Sciatic nerve (tissue), 2 donors: ENCODE measurements around the gene FOXQ1. TPM values are rescaled to one million over a fixed set of nuclear protein-coding genes. Genes with fewer than 3 reads are reported as not detected.
"Not testable (repeated sequence)": the region's sequence is repeated elsewhere in the genome, so short reads cannot be mapped to it uniquely, and the experiment has no call there.

Experiments
- ATAC-seq: fragments of 200-7000 bp; cut with Tn5 transposase; one replicate; pipeline ENCODE4 v1.9.1; 2020; ENCODE audit warnings: mild to moderate bottlenecking, moderate library complexity
- DNase-seq: peaks from one replicate; pipeline ENCODE4 v3.0.0-alpha.2; 2020; ENCODE audit warnings: low spot score
- intact Hi-C: fragments of 100-400 bp; cut with DNase I; formaldehyde crosslinking; loops from one replicate; pipeline ENCODE4 v1.14.2; 2022
- total RNA-seq: library from RNA; stranded (reverse); fragmentation: NEBNext Ultra II Directional; extraction: Animal tissue kit (Norgen Biotek cat#: 25700); gene quantifications from one replicate; pipeline ENCODE4 v1.2.1, GENCODE V29; 2021
- donor health status: DM: no; HTN: no; CAD: no.
- donor health status: DM: no; HTN: no; CAD: no.

Gene FOXQ1
- total RNA-seq, 1 donor from 2014 or later = 1.7 TPM

DNA sequence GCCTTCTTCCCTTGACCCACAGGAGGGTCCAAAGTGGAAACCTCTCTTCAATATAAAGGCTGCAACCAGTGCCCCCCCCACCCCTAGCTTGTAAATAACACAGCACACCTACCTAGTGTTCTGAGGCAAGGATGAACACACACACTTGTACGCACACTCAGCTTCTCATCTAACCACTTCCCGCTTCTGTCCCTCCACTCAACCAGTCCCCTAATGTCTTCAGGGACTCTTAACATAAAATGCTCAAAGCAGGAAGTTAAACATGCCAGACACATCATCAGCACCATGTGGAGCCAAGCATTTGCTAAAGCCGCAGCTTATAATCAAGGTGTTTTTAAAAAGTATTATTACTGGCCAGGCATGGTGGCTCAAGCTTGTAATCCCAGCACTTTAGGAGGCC, 35.3 kb downstream of the FOXQ1 start:
- intact Hi-C loops = no loop called here
- no peak for ATAC-seq

DNA sequence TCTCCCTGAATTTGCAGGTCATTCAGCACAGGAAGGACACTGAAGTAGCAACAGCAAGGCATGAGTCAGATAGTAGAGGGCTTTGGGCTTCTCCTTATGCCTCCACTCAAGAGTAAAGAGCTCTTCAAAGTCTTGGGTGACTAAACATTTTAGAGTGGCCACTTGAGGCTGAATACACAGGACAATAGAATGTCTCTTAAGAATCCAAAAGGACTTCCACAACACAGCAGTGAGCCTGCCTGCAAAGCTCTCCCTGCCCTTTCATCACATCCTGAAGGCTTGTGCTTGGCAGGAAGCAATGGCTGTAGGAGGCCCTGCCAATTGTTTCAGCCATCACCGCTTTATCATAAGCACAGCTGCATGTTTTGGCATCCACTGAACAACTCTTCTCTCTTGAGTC, 36.8 kb downstream of the FOXQ1 start:
- no peak for ATAC-seq

More for the DNA sequence above, 35.3 kb downstream of the FOXQ1 start:
- DNase-seq = no peak

DNA sequence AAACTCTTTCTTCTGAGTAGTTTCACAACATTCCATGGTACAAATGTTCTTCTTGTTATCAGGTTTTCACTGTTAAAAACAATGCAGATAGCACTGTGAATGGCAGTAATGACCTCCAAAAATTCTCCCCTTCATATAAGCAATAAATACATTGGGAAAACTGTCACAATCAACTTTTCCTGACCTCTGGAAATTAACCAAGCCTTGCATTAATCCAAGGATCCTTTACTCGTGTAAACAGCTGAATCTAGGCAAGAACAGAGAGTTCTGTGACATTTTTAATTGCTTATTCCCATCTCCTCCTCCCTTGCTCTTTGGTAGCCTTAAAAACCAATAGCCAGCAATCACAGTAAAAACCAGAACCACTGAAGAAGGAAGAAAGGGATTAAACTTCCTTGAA, 37.8 kb downstream of the FOXQ1 start:
- no peak for DNase-seq
- intact Hi-C loops = no loop called here
- ATAC-seq = no peak

More for the DNA sequence above, 36.8 kb downstream of the FOXQ1 start:
- intact Hi-C loops = no loop called here
- DNase-seq = no peak

DNA sequence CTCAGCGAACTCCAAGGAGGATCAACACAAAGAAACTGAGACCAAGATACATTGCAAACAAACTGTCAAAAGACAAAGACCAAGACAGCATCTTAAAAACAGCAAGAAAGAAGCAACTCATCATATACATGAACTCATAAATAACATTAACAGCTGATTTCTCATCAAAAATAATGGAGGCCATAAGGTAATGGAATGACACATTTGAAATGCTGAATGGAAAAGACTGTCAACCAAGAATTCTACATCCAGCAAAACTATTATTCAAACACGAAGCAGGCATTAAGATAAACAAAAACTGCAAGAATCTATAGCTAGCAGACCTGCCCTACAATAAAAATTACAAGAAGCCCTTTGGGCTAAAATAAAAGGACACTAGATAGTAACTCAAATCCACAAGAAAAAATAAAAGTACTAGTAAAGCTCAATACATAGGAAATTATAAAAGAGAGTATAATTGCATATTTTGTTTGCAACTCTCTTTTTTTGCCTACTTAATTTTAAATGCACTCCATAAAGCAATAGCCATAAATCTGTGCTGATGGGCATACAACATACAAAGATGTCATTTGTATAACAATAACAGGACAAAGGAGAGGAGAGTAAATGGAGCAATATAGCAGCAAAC, 39.6 kb downstream of the FOXQ1 start:
- intact Hi-C loops = no loop called here
- DNase-seq (no peak), ATAC-seq (no peak)

DNA sequence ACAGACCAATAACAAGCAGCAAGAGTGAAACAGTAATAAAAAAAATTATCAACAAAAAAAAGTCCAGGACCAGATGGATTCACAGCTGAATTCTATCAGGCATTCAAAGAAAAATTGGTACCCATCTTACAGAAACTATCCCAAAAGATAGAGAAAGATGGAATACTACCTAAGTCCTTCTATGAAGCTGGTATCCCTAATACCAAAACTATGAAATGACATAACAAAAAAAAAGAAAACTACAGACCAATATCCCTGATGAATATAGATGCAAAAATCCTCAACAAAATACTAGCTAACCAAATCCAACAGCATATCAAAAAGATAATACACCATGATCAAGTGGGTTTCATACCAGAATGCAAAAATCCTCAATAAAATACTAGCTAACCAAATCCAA, 43.2 kb downstream of the FOXQ1 start:
- intact Hi-C loops, DNase-seq, ATAC-seq: not testable (repeated sequence)

DNA sequence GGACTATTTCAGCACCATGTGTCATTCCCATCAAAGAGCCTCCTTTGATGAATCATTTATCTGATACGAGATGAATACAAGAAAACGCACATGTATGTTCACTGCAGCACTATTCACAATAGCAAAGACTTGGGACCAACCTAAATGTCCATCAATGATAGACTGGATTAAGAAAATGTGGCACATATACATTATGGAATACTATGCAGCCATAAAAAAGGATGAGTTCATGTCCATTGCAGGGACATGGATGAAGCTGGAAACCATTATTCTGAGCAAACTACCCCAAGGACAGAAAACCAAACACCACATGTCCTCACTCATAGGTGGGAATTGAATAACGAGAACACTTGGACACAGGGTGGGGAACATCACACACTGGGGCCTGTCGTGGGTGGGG, 49.8 kb downstream of the FOXQ1 start:
- DNase-seq, intact Hi-C loops, ATAC-seq: not testable (repeated sequence)

DNA sequence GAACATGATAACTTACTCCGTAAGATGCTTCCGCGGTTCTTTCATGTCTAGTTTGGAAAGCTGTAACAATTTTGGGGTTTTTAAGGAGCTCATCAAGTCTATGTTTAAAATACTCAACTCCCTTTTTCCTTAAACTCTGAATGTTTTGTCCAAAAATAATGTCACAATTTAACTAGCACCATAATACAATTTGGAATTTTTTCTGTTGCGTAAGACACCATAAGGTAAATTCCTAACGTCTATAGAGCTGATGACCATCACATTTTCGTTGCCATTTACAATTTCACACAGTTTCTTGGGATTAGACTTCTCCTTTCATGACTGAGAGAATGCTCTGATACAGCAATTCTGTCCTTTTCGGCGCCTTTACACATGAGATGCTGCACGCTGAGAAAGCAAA, 50.7 kb downstream of the FOXQ1 start:
- intact Hi-C loops = no loop called here
- DNase-seq = no peak
- no peak for ATAC-seq

DNA sequence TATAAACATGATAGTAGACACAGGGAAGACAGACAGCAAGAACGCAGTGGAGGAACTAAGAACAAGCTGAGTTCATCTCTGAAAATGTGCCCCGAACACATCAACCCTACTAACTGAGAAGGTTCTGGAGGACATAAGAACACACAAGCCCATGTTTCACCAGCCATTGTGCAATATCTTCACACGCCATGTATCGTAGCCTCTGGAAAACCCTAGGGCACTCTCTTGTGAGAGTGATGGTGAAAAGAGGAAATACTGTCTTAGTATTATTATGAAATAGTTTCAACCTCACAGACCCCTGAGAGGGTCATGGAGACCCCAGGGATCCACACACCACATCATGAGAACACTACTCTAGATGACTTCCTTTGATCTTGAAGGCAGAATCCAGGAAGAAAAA, 51.4 kb downstream of the FOXQ1 start:
- ATAC-seq = peak; percentile 85

DNA sequence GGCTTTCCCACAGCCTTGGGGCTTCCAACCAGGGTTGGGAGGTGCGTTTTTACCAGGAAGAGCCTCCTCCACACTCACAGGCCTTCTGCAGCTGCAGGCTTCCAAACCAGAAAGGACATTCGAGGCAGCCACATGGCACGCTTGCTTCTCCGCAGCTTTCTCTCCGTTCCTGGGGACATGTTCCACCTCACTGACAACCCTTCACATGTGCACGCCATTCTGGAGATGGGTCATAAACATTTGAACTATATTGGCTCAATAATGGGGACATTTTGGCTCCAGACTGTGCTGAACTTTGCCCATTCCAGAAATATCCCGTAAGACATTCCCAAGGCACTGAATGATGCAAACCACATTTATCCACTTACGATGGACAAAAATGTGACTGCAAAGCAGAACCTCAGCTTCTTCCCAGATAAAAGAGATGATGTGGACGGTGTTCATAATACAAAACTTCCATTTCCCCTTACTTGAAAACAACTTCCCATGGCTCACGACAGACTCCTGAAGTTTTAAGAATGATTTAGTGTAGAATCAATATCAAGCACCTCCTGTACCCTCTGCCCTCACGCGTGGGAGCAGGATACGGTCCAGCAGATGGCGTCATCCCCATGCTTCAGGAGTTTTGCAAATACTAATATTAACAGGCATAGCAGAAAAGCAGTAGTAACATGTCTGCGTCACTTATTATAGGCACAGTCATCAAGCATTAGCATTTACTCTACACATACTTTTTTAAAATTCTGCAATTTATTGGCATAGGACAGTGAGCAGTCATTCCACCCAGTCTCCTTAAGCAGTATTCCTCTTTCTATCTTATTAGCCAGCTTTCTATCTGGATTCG, 52.1 kb downstream of the FOXQ1 start:
- no peak for DNase-seq
- ATAC-seq = peak; percentile 90
- intact Hi-C loops = no loop called here

More for the DNA sequence above, 51.4 kb downstream of the FOXQ1 start:
- intact Hi-C loops = no loop called here
- no peak for DNase-seq

Other genes starting within 250 kb of the FOXQ1 start
- gene FOXF2, start 77.5 kb downstream of the FOXQ1 start, total RNA-seq = 0.58 TPM